ENCODE results near the gene SATB1.

The SATB1 gene

DNA sequence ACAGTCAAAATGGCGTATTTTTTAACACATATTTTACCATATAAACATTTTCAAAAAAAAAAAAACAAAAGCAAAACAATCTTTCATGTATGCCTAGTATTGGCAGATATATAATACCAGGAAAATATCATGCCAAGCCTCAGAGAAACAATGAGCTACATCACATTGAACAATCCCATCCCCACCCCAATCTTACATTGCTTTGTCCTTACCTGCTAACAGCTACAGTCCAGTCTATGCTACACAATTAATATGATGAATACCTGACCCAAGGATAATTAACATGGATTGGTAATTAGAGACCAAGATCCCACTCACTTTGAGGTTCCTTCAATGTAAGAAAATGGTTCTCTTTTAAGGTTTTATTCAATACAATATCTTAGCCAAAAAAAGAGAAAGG lies 7.6 kb upstream of the SATB1 start:
- no peak for DNase-seq (ENCODE audit: low read depth in 2 of 2, low spot score in 1 of 2)

DNA sequence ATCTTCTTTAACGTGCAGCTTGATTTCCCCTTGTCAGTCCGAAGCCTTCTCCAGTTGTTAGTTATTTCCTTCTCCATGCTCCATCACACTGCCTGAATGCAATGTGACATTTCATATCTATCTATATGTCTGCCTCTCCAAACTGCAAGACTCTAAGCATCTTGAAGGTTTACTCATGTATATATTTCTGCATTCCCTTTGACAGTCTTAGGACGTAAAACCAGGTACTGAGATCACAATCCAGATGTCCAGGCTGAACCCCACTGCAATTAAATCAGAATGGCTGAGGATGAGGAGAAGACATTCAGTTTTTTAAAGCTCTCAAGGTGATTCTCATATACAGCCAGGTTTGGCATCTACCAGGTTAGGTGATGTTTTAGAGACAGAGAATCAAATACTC lies 6.1 kb upstream of the SATB1 start:
- DNase-seq (ENCODE audit: low read depth in 2 of 2, low spot score in 1 of 2), result no peak

- no peak for DNase-seq (ENCODE audit: low read depth in 2 of 2, low spot score in 1 of 2)
Observed at GRCh38 chr3:18428991-18429745, 4.0 kb upstream of the SATB1 start.

GRCh38 chr3:18428036-18428435 lies 2.9 kb upstream of the SATB1 start:
- no peak for DNase-seq (ENCODE audit: low read depth in 2 of 2, low spot score in 1 of 2)

GRCh38 chr3:18426597-18427193 lies 1.6 kb upstream of the SATB1 start:
- DNase-seq (ENCODE audit: low read depth in 2 of 2, low spot score in 1 of 2), result no peak

GRCh38 chr3:18425641-18426257 lies 610 bp upstream of the SATB1 start:
- peak in 1 of 2 donors; percentile 56 for DNase-seq (ENCODE audit: low read depth in 2 of 2, low spot score in 1 of 2)

GRCh38 chr3:18424213-18424728 lies 868 bp downstream of the SATB1 start:
- no peak for DNase-seq (ENCODE audit: low read depth in 2 of 2, low spot score in 1 of 2)

- no peak for DNase-seq (ENCODE audit: low read depth in 2 of 2, low spot score in 1 of 2)
Observed at GRCh38 chr3:18423401-18424212, 1.5 kb downstream of the SATB1 start.

DNA sequence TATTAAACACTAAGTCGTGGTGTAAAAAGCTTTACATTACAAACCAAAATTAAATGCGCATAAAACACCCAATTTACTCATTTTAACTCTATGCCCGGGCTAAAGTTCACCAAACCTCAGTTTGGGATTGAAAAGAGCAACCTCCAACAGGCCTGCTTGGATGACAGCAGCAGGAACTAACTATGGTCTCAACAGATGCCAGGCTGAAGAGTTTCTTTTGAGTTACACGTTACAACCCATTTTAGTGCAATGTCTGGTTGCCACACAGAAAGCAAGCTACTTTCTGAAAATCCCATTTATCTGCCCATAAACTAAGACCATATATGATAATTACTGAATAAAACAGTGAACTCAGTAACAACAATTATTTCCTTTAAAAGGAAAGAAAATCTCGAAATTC lies 2.2 kb downstream of the SATB1 start:
- no peak for DNase-seq (ENCODE audit: low read depth in 2 of 2, low spot score in 1 of 2)

DNA sequence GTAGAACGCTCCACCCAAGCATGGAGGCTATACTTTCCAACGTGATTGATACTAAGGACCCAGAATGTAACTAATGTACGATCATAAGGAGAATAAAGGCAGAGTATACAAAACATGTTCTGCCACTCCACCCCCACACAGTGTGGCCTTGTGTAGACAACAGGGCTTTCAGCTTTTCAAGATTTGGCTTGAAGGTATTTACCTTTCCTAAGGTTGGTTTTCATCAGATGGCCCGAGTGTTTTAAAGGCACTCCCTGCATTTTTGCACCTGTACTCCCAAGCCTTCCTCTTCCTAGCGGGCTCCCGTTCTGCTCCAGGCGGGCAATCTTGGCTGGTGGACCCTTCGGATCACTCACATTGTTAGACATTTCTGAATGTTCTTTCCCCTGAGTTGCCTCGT lies 4.6 kb downstream of the SATB1 start:
- no peak for DNase-seq (ENCODE audit: low read depth in 2 of 2, low spot score in 1 of 2)

GRCh38 chr3:18419232-18419631 lies 5.9 kb downstream of the SATB1 start:
- DNase-seq (ENCODE audit: low read depth in 2 of 2, low spot score in 1 of 2), result no peak

GRCh38 chr3:18417904-18418572 lies 7.1 kb downstream of the SATB1 start:
- DNase-seq (ENCODE audit: low read depth in 2 of 2, low spot score in 1 of 2), result no peak

GRCh38 chr3:18416332-18416731 lies 8.8 kb downstream of the SATB1 start:
- no peak for DNase-seq (ENCODE audit: low read depth in 2 of 2, low spot score in 1 of 2)

GRCh38 chr3:18415839-18416238 lies 9.3 kb downstream of the SATB1 start:
- no peak for DNase-seq (ENCODE audit: low read depth in 2 of 2, low spot score in 1 of 2)

DNA sequence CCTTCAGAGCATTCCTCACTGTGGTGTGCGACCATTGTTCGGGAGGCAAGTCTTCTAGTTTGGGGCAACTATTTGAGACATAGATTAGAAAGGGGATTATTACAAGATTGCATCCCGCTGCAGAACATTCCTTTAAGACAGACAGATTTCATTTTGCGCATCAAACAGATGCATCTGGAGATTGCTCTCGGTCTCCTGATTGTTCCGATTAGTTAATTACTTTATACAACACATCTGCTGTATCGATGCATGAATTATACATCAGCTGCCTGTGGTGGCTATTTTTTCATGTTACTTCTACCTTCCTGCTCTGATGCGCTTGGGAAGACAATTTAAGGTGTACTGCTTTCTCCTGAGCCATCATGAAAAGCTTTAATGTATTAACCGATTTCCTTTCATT lies 10.0 kb downstream of the SATB1 start:
- DNase-seq (ENCODE audit: low read depth in 2 of 2, low spot score in 1 of 2), result no peak

- DNase-seq (ENCODE audit: low read depth in 2 of 2, low spot score in 1 of 2), result no peak
Observed at GRCh38 chr3:18412684-18413083, 12.5 kb downstream of the SATB1 start.

DNA sequence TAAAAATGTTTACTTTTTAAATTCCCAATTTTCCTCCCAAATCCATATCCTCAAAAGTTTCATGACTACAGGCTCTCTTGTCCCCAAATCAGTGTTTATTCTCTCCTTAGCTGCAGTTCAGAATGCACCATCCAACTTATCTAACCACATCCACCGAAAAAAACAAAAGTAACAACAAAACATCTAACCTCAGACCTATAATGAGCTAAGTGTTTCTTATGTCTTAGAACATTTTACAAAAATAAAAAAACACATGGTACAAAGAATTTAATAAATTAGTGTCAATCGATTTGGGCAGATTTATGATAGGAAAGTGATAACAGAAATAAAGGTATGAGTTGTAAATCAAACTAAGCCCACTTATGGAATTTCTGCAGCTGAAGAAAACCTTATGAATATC lies 13.6 kb downstream of the SATB1 start:
- no peak for DNase-seq (ENCODE audit: low read depth in 2 of 2, low spot score in 1 of 2)

- DNase-seq (ENCODE audit: low read depth in 2 of 2, low spot score in 1 of 2), result no peak
Observed at GRCh38 chr3:18410205-18410604, 14.9 kb downstream of the SATB1 start.

- DNase-seq (ENCODE audit: low read depth in 2 of 2, low spot score in 1 of 2), result no peak
Observed at GRCh38 chr3:18409266-18409665, 15.9 kb downstream of the SATB1 start.

DNA sequence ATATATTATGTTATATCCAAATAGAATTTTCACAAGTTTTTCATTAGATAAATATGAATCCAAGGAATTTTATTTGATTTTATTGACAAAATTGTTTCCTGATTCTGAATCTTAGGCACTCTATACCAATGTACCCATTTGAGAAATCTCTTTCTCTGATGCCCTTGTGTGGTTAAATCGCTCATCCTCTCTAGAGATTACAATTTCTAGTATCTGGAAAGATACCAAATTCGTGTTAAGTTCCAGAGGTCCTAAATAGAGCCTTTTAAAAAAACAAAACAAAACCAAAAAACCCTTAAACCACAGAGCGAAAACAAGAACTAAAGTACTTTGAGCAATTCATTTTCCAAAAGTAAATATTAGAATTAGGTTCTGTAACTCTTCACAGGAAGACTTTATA lies 20.0 kb downstream of the SATB1 start:
- no peak for DNase-seq (ENCODE audit: low read depth in 2 of 2, low spot score in 1 of 2)

GRCh38 chr3:18403061-18403460 lies 22.1 kb downstream of the SATB1 start:
- no peak for DNase-seq (ENCODE audit: low read depth in 2 of 2, low spot score in 1 of 2)

Data from stimulated activated CD8-positive, alpha-beta memory T cell treated with anti-CD3 and anti-CD28 coated beads, Interleukin-4, amount 100 ng/mL, for 1 hour (primary cell).